Pons (tissue), 1 donor: Measurements from ENCODE around the gene TMC1.
"Not testable (repeated sequence)": the region's sequence is repeated elsewhere in the genome, so short reads cannot be mapped to it uniquely, and the experiment has no call there.

Source experiments
- DNase-seq: peaks from one replicate; pipeline ENCODE4 v3.0.0-alpha.2; 2016; ENCODE audit warnings: low spot score

Gene TMC1

GRCh38 chr9:72763022-72763421, 241.6 kb downstream of the TMC1 start:
- DNase-seq = no peak

- no peak for DNase-seq
These were observed 248.1 kb downstream of the TMC1 start for GRCh38 chr9:72769546-72769945.

GRCh38 chr9:72772661-72773060, 251.3 kb downstream of the TMC1 start:
- DNase-seq = no peak

- DNase-seq = no peak
These were observed 252.2 kb downstream of the TMC1 start for GRCh38 chr9:72773570-72773969.

- DNase-seq = no peak
These were observed 254.2 kb downstream of the TMC1 start for GRCh38 chr9:72775570-72775969.

GRCh38 chr9:72779614-72780013, 258.2 kb downstream of the TMC1 start:
- no peak for DNase-seq

- DNase-seq = no peak
These were observed 265.5 kb downstream of the TMC1 start for GRCh38 chr9:72786948-72787347.

GRCh38 chr9:72788966-72789735, 267.7 kb downstream of the TMC1 start:
- no peak for DNase-seq

- no peak for DNase-seq
These were observed 268.5 kb downstream of the TMC1 start for GRCh38 chr9:72789885-72790284.

GRCh38 chr9:72790989-72791388, 269.6 kb downstream of the TMC1 start:
- no peak for DNase-seq

GRCh38 chr9:72791436-72791835, 270.0 kb downstream of the TMC1 start:
- DNase-seq = no peak

- DNase-seq = no peak
These were observed 273.5 kb downstream of the TMC1 start for GRCh38 chr9:72794946-72795345.

- DNase-seq = no peak
These were observed 279.1 kb downstream of the TMC1 start for GRCh38 chr9:72800328-72800994.

- no peak for DNase-seq
These were observed 283.8 kb downstream of the TMC1 start for GRCh38 chr9:72805238-72805637.

- not testable (repeated sequence) for DNase-seq
These were observed 285.0 kb downstream of the TMC1 start for GRCh38 chr9:72806313-72806809.

- DNase-seq = no peak
These were observed 286.5 kb downstream of the TMC1 start for GRCh38 chr9:72807765-72808445.

GRCh38 chr9:72808446-72808768, 287.0 kb downstream of the TMC1 start:
- DNase-seq = no peak

- no peak for DNase-seq
These were observed 288.2 kb downstream of the TMC1 start for GRCh38 chr9:72809586-72809985.

GRCh38 chr9:72812559-72813111, 291.2 kb downstream of the TMC1 start:
- no peak for DNase-seq

- no peak for DNase-seq
These were observed 292.1 kb downstream of the TMC1 start for GRCh38 chr9:72813544-72813943.

GRCh38 chr9:72814083-72814597, 292.7 kb downstream of the TMC1 start:
- DNase-seq = no peak

GRCh38 chr9:72816666-72817065, 295.3 kb downstream of the TMC1 start:
- DNase-seq = no peak

- no peak for DNase-seq
These were observed 296.0 kb downstream of the TMC1 start for GRCh38 chr9:72817413-72817812.
